GM12874 (cell line): Measurements from ENCODE around the gene TSPO2.

Experiments used
- CTCF ChIP-seq: IDR thresholded peaks from 2 replicates; pipeline ENCODE4 v1.5.1; 2011; ENCODE audit warnings: low read depth, mild to moderate bottlenecking, control low read depth, low read length, moderate library complexity; ENCODE audit not compliant: insufficient read depth

TSPO2 gene

GRCh38 chr6:41055149-41055548 lies 12.9 kb downstream of the TSPO2 start:
- TF ChIP-seq CTCF: no peak

- no peak for TF ChIP-seq CTCF
These were observed 14.7 kb downstream of the TSPO2 start for GRCh38 chr6:41056768-41057490.

GRCh38 chr6:41058783-41059181 lies 16.5 kb downstream of the TSPO2 start:
- TF ChIP-seq CTCF: no peak

GRCh38 chr6:41059556-41059955 lies 17.3 kb downstream of the TSPO2 start:
- TF ChIP-seq CTCF: no peak

GRCh38 chr6:41061196-41061726 lies 19.0 kb downstream of the TSPO2 start:
- no peak for TF ChIP-seq CTCF

GRCh38 chr6:41062056-41062455 lies 19.8 kb downstream of the TSPO2 start:
- no peak for TF ChIP-seq CTCF

- no peak for TF ChIP-seq CTCF
These were observed 21.6 kb downstream of the TSPO2 start for GRCh38 chr6:41063884-41064285.
